Astrocyte (in vitro differentiated cells and primary cell): Measurements from ENCODE around the gene GMPR.

Experiments
- EZH2 ChIP-seq: IDR thresholded peaks from 2 replicates; pipeline ENCODE4 v1.6.1; 2012; ENCODE audit warnings: mild to moderate bottlenecking, low read length, inconsistent platforms; ENCODE audit not compliant: insufficient read depth
- TF ChIP-seq, protein P1 (sequence below): IDR thresholded peaks from 2 replicates; pipeline ENCODE4 v1.5.1; 2011; ENCODE audit warnings: low read depth, mild to moderate bottlenecking, inconsistent platforms, low read length, moderate library complexity; ENCODE audit not compliant: insufficient read depth

DNA sequence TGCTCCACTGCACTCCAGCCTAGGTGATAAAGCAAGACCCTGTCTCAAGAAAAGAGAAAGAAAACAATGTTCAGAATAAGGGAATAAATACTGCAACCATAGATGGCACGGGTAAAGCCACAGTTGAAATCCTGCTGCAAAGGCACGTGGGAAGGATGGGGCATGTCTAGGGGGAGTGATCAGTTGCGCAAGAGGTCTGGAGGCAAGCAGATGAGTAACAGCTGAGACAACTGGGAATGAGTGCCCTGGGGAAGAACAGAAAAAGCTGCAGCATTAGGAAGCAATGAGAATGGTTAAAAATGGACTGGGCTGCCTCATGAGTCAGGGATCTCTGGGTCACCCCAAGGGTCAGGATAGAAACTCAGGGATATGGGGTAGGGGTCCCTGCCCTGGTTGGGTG, 96.3 kb downstream of the GMPR start:
- TF ChIP-seq, protein P1, sequence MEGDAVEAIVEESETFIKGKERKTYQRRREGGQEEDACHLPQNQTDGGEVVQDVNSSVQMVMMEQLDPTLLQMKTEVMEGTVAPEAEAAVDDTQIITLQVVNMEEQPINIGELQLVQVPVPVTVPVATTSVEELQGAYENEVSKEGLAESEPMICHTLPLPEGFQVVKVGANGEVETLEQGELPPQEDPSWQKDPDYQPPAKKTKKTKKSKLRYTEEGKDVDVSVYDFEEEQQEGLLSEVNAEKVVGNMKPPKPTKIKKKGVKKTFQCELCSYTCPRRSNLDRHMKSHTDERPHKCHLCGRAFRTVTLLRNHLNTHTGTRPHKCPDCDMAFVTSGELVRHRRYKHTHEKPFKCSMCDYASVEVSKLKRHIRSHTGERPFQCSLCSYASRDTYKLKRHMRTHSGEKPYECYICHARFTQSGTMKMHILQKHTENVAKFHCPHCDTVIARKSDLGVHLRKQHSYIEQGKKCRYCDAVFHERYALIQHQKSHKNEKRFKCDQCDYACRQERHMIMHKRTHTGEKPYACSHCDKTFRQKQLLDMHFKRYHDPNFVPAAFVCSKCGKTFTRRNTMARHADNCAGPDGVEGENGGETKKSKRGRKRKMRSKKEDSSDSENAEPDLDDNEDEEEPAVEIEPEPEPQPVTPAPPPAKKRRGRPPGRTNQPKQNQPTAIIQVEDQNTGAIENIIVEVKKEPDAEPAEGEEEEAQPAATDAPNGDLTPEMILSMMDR, result no peak
- no peak for TF ChIP-seq EZH2
